Right cardiac atrium (tissue), 5 donors: Measurements from ENCODE around the gene AIG1. TPM values are rescaled to one million over a fixed set of nuclear protein-coding genes. Genes with fewer than 3 reads are reported as not detected.

ENCODE experiments used
- ATAC-seq, 2 donors: fragments of 200-7000 bp; cut with Tn5 transposase; one replicate each; pipeline versions ENCODE4 v1.8.0 to v1.9.1; 2020; ENCODE audit warnings: moderate library complexity in 2 of 2, mild to moderate bottlenecking in 1 of 2
- DNase-seq, 3 donors: peaks; one replicate each; pipeline ENCODE4 v3.0.0-alpha.2; 2020
- H3K27ac ChIP-seq: one replicate; pipeline ENCODE4 v1.5.1; 2013; ENCODE audit warnings: mild to moderate bottlenecking, low read length, control low read depth, moderate library complexity
- H3K27me3 ChIP-seq: one replicate; pipeline ENCODE4 v1.6.1; 2013; ENCODE audit not compliant: control insufficient read depth, insufficient read depth
- H3K4me1 ChIP-seq: one replicate; pipeline ENCODE4 v1.6.1; 2013; ENCODE audit warnings: low read length; ENCODE audit not compliant: control insufficient read depth, insufficient read depth
- H3K4me3 ChIP-seq: one replicate; pipeline ENCODE4 v1.5.1; 2013; ENCODE audit warnings: low read length, control low read depth
- H3K9me3 ChIP-seq: one replicate; pipeline ENCODE4 v1.6.1; 2013; ENCODE audit warnings: low read length; ENCODE audit not compliant: control insufficient read depth
- WGBS: extraction: QIAGEN DNeasy Blood & Tissue Kit; methylation state at CpG from one replicate; pipeline ENCODE4 v1.1.7; 2013; 5-methylcytosine and 5-hydroxymethylcytosine counted together
- intact Hi-C, 4 donors: fragments of 100-400 bp; cut with DNase I; formaldehyde crosslinking; loops; one replicate each; pipeline versions ENCODE4 v1.11.0 to v1.14.0; 2022 to 2023
- polyA plus RNA-seq: library from polyadenylated mRNA; stranded (reverse); fragments of 200-250 nt; gene quantifications from one replicate; pipeline ENCODE4 v1.2.3, GENCODE V29; 2013
- total RNA-seq, 4 donors: library from RNA; stranded (reverse); fragmentation: NEBNext Ultra II Directional; extraction: Animal tissue kit (Norgen Biotek cat#: 25700); gene quantifications; one replicate each; pipeline ENCODE4 v1.2.1, GENCODE V29; 2021
- donor health status: healthy with polysubstance abuse.
- donor health status: DM: no; HTN: yes; CAD: no.
- donor health status: DM: no; HTN: no; CAD: no.
- donor health status: DM: no; HTN: yes; CAD: no; lungs with severe emphysema.
- donor health status: DM: yes; HTN: yes; CAD: no.

The AIG1 gene
- total and polyA plus RNA-seq, 5 donors, result 44.4 to 69.8 (median 51.9) TPM

DNA sequence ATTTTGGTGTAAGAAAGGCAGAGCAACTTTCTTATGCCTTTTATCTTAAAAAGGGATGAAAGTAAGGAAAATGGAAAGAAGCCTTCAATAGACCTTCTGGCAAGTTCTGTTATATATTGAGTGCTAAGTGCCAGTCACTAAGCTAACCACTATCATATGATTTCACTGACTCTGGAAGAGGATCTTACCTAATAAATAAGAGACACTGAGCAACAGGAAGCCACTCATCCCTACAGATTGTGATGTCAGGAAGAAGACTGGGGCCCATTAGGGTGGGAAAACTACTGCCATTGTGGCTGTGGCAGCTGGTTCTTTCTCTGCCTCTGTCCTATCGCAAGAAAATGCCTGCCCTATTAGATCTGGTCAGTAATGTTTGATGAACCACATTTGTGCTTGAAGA lies 89.6 kb downstream of the AIG1 start:
- 94% methylated on average over 1 of the region's 1 CpG for WGBS
- Histone ChIP-seq H3K27me3 (no peaks in the 10 kb centered on the region), H3K4me1 (no peaks in the 10 kb centered on the region), H3K9me3 (no peaks in the 10 kb centered on the region), H3K27ac (no peak overlapping the region), H3K4me3 (no peak overlapping the region)
- ATAC-seq (no peak), DNase-seq (no peak)
- intact Hi-C loops, result no loop called here

- Histone ChIP-seq H3K4me1 (no peaks in the 10 kb centered on the region), H3K4me3 (no peak overlapping the region), H3K27ac (no peak overlapping the region), H3K9me3 (no peaks in the 10 kb centered on the region), H3K27me3 (no peaks in the 10 kb centered on the region)
- intact Hi-C loops, result no loop called here
- DNase-seq (no peak), ATAC-seq (no peak)
- WGBS, result 79% methylated on average over 3 of the region's 3 CpGs
Measured at GRCh38 chr6:143151381-143151780, 90.7 kb downstream of the AIG1 start.

GRCh38 chr6:143155681-143156080 lies 95.0 kb downstream of the AIG1 start:
- WGBS, result 93% methylated on average over 1 of the region's 1 CpG
- Histone ChIP-seq H3K9me3 (no peaks in the 10 kb centered on the region), H3K4me1 (peaks cover 3% of the 10 kb centered on the region), H3K4me3 (no peak overlapping the region), H3K27ac (no peak overlapping the region), H3K27me3 (no peaks in the 10 kb centered on the region)
- DNase-seq (no peak), ATAC-seq (peak in 1 of 2 donors; percentile 47)
- intact Hi-C loops, result no loop called here

GRCh38 chr6:143157131-143157530 lies 96.4 kb downstream of the AIG1 start:
- H3K4me1 ChIP-seq, result peaks cover 3% of the 10 kb centered on the region
- H3K4me3 ChIP-seq, result no peak overlapping the region
- intact Hi-C loops, result no loop called here
- H3K27me3 ChIP-seq, result no peaks in the 10 kb centered on the region
- no peaks in the 10 kb centered on the region for H3K9me3 ChIP-seq
- DNase-seq (no peak), ATAC-seq (no peak)
- 94% methylated on average over 2 of the region's 2 CpGs for WGBS
- no peak overlapping the region for H3K27ac ChIP-seq

DNA sequence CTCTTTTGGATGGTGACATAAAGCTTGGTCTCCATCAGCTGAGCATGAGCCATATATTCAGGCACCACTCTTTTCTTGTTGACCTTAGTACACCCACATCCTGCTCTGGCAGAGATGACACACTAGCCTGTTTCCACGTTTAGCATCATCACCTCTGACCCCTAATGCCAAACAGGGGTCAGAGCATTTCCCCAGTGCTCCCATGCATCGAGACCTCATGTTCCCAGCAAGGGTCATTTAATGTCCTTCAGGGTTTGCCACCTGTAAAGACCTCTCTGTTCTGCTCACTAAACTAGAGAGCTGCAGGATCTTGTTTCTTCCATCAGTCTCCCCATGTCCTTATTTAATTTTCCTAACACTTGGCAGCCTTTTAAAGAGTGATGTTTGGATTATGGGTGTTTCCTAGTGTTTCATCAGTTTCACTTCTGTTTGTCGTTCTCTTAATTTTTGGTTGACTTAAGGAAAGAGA lies 97.5 kb downstream of the AIG1 start:
- 37% methylated on average over 3 of the region's 3 CpGs for WGBS
- peaks cover 3% of the 10 kb centered on the region for H3K4me1 ChIP-seq
- no peaks in the 10 kb centered on the region for H3K27me3 ChIP-seq
- DNase-seq (no peak), ATAC-seq (peak; percentile 12 to 70)
- H3K9me3 ChIP-seq, result no peaks in the 10 kb centered on the region
- H3K4me3 ChIP-seq, result no peak overlapping the region
- intact Hi-C loops, result no loop called here
- no peak overlapping the region for H3K27ac ChIP-seq

- no peaks in the 10 kb centered on the region for H3K27me3 ChIP-seq
- no peaks in the 10 kb centered on the region for H3K9me3 ChIP-seq
- H3K27ac ChIP-seq, result no peak overlapping the region
- H3K4me3 ChIP-seq, result no peak overlapping the region
- peaks cover 3% of the 10 kb centered on the region for H3K4me1 ChIP-seq
- ATAC-seq (no peak), DNase-seq (no peak)
- intact Hi-C loops, result no loop called here
- WGBS, result 85% methylated on average over 1 of the region's 1 CpG
Measured at GRCh38 chr6:143159001-143159400, 98.3 kb downstream of the AIG1 start.

GRCh38 chr6:143160015-143160414 lies 99.3 kb downstream of the AIG1 start:
- ATAC-seq, result no peak
- no peaks in the 10 kb centered on the region for H3K27me3 ChIP-seq
- H3K27ac ChIP-seq, result no peak overlapping the region
- DNase-seq, result no peak
- 50% methylated on average over 1 of the region's 1 CpG for WGBS
- no peaks in the 10 kb centered on the region for H3K9me3 ChIP-seq
- H3K4me1 ChIP-seq, result peaks cover 3% of the 10 kb centered on the region
- H3K4me3 ChIP-seq, result no peak overlapping the region
- intact Hi-C loops, result no loop called here

- WGBS, result 59% methylated on average over 1 of the region's 1 CpG
Measured at GRCh38 chr6:143160439-143161220, 99.9 kb downstream of the AIG1 start.

DNA sequence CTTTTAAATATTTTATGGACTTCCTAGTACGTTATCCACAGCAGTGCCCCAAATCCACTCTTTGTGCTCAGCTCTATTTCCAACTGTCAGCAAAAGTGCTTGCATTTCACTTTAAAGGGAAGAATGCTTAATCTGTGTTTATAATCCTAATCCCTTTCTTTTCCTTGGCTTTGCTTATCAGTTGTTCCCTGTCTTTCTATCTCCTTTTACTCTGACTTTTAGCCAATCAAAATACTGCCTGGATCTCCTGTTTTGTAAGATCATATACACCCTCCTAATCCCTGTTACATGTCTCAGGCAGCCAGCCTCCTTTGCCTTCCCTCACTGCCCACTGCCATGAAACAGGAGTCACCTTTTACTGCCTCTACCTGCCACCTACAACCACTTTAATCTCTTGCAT lies 102.9 kb downstream of the AIG1 start:
- H3K27ac ChIP-seq, result no peak overlapping the region

More at GRCh38 chr6:143160439-143161220, 99.9 kb downstream of the AIG1 start:
- H3K9me3 ChIP-seq, result no peaks in the 10 kb centered on the region
- ATAC-seq (peak in 1 of 2 donors; percentile 27), DNase-seq (no peak)
- no peaks in the 10 kb centered on the region for H3K27me3 ChIP-seq
- H3K4me1 ChIP-seq, result peaks cover 3% of the 10 kb centered on the region
- intact Hi-C loops, result no loop called here
- no peak overlapping the region for H3K4me3 ChIP-seq
- H3K27ac ChIP-seq, result no peak overlapping the region

GRCh38 chr6:143164565-143165105 lies 103.9 kb downstream of the AIG1 start:
- Histone ChIP-seq H3K27me3 (no peaks in the 10 kb centered on the region), H3K4me1 (no peaks in the 10 kb centered on the region), H3K9me3 (no peaks in the 10 kb centered on the region), H3K4me3 (no peak overlapping the region), H3K27ac (no peak overlapping the region)
- intact Hi-C loops, result no loop called here
- no peak for DNase-seq
- WGBS, result 69% methylated on average over 5 of the region's 5 CpGs
- ATAC-seq, result peak in 1 of 2 donors; percentile 18

More for the DNA sequence above, 102.9 kb downstream of the AIG1 start:
- no peaks in the 10 kb centered on the region for H3K4me1 ChIP-seq
- H3K4me3 ChIP-seq, result no peak overlapping the region
- no peak for DNase-seq
- intact Hi-C loops, result no loop called here
- ATAC-seq, result peak in 1 of 2 donors; percentile 57
- WGBS, result 66% methylated on average over 1 of the region's 1 CpG
- H3K9me3 ChIP-seq, result no peaks in the 10 kb centered on the region
- H3K27me3 ChIP-seq, result no peaks in the 10 kb centered on the region

DNA sequence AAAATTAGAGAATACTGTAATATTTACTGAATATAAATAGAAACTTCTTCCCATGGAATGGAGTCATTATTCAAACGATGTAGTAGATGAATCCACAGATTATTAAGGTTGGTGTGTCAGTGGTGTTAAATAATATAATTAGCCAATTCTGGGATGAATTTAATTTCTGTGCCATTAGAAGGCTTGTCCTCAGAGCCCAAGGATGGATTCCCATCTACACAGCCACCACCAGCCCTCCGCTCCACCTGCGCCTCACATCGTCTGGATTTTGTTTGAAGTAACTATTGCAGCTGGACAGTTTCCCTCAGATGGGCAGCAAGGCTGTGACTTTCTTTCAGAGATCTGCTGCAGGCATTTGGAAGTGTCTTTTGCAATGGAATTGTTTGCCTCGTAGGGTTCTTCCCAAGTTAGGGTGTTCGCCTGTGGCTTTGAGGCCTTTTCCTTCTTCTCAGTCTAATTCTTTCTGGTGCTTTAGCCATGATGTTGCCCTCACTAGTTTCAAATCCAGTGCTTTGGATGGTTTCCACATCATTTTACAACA lies 104.7 kb downstream of the AIG1 start:
- no peaks in the 10 kb centered on the region for H3K4me1 ChIP-seq
- no peaks in the 10 kb centered on the region for H3K9me3 ChIP-seq
- intact Hi-C loops, result no loop called here
- no peak for DNase-seq
- no peak for ATAC-seq
- H3K27me3 ChIP-seq, result no peaks in the 10 kb centered on the region
- no peak overlapping the region for H3K4me3 ChIP-seq
- 95% methylated on average over 6 of the region's 6 CpGs for WGBS
- no peak overlapping the region for H3K27ac ChIP-seq
